Measurements from ENCODE around the gene C2orf15.

C2orf15 gene

GRCh38 chr2:99159594-99159993 lies 18.1 kb downstream of the C2orf15 start:
- H3K4me3 ChIP-seq (ENCODE audit: low read length) = no peak overlapping the region
- TF ChIP-seq, protein P1, sequence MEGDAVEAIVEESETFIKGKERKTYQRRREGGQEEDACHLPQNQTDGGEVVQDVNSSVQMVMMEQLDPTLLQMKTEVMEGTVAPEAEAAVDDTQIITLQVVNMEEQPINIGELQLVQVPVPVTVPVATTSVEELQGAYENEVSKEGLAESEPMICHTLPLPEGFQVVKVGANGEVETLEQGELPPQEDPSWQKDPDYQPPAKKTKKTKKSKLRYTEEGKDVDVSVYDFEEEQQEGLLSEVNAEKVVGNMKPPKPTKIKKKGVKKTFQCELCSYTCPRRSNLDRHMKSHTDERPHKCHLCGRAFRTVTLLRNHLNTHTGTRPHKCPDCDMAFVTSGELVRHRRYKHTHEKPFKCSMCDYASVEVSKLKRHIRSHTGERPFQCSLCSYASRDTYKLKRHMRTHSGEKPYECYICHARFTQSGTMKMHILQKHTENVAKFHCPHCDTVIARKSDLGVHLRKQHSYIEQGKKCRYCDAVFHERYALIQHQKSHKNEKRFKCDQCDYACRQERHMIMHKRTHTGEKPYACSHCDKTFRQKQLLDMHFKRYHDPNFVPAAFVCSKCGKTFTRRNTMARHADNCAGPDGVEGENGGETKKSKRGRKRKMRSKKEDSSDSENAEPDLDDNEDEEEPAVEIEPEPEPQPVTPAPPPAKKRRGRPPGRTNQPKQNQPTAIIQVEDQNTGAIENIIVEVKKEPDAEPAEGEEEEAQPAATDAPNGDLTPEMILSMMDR (IDR thresholded peaks at IDR 0.05; ENCODE audit: insufficient read depth, low read depth, low read length, missing control alignments) = no peak
- DNase-seq (ENCODE audit: low read depth) = peak; percentile 68

DNA sequence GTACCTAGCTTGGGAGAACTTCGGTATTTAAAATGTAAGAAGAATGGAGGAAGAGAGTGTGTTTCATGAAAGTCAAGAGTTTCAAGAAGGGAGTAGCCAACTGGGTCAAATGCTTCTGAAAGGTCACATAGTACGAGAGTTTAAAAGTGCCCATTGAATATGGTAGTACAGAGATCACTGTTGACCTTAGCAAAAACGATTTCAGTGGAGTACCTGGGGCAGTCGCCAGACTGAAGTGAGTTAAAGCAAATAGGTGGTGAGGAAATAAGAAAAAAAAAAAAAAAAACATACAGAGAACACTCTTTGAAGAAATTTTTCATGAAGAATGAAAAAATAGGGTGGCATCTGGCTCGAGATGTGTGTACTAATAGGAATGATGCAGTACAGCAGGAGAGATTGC lies 24.7 kb downstream of the C2orf15 start:
- H3K4me3 ChIP-seq (ENCODE audit: low read length) = no peak overlapping the region
- no peak for DNase-seq (ENCODE audit: low read depth)
- TF ChIP-seq, protein P1 (IDR thresholded peaks at IDR 0.05; ENCODE audit: insufficient read depth, low read depth, low read length, missing control alignments) = no peak

- no peak for DNase-seq (ENCODE audit: low read depth)
- TF ChIP-seq, protein P1 (IDR thresholded peaks at IDR 0.05; ENCODE audit: insufficient read depth, low read depth, low read length, missing control alignments) = no peak
- no peak overlapping the region for H3K4me3 ChIP-seq (ENCODE audit: low read length)
Measured at GRCh38 chr2:99169534-99169933, 28.0 kb downstream of the C2orf15 start.

DNA sequence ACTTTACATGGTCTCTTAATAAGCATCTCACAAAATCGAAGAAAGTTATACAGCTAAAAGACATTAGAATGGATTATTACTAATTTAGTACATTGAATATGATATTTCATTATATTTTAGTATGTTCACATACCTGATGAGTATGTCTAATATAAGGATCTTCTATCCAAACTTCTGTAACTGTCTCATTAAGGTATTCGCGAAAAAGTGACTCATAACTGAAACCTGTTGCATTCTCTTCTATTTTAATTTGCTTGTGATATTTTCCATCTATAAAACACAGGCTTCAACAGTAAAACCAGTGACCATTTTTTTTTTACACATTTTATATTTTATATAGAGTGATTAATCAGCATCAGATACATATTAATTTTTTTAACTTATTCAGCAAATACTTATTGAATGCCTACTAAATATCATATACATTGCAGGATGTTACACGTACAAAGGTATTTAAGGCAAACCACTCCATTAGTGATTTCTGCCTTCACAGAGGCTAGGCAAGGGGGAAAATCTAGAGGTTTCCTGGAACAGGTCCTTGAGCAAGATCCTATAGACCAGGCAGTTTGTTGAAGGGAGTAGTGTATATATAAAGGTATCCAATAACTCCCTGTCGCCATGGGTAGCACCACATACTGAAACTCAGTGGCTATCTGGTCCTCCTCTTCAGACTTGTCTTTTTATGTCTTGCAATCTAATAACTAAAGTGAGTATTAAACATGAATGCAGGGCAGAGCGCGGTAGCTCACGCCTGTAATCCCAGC lies 30.1 kb downstream of the C2orf15 start:
- TF ChIP-seq, protein P1 (IDR thresholded peaks at IDR 0.05; ENCODE audit: insufficient read depth, low read depth, low read length, missing control alignments) = no peak

DNA sequence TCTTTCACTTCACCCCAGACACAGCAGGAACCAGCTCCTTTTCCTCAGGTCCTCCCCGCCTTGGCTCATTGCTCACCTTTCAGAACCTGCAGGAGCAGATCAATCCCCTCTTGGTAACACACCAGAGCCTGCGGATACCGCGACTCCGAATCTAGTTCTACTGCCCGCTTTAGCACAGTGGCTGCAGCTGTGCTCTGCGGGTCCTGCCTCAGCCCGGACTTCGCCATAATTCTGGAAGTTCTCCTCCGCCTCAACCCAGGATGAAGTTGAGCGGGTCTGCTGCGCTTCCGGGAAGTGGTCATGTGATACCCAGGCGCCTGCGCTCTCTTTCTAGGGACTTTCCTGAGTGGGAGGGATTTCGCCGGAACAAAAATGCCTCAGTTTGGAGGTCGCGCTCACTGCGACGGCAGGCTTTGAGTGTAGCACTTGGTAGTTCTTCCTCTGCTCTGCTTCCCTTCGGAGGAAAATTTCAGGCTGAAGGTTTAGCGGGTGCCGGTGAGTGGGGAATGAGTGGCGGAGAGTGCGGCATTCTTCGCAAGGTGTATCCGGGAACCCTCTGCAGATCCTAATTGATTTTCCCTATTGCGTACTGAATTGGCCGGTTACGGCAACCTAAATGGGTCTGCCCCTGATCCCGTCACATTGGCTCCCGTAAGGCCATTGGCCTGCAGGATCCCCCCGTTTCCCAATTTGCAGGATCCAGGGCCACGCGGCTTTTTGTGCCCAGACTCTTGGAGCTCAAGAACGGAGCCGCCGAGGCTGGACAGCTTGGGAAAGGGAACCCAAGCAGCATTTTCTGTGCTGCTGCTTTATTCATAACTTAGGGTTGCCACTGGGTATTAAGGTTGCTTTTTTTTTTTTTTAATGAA lies 39.5 kb downstream of the C2orf15 start, which contains the start of the genes MITD1 and MRPL30:
Gene MITD1, minus strand, starts transcription at position 304 of the 869 bp plus-strand sequence. Its CDS starts 77 bp downstream, at position 227.
Gene MRPL30, plus strand, starts transcription at position 430 of the 869 bp plus-strand sequence. CDS start 5,020 bp downstream, outside the sequence.
- H3K4me3 ChIP-seq (ENCODE audit: low read length) = peak within 1 kb of the TSS; percentile 92
- TF ChIP-seq, protein P1 (IDR thresholded peaks at IDR 0.05; ENCODE audit: insufficient read depth, low read depth, low read length, missing control alignments) = no peak
- peak; percentile 97 for DNase-seq (ENCODE audit: low read depth)

More for the DNA sequence above, 30.1 kb downstream of the C2orf15 start:
- DNase-seq (ENCODE audit: low read depth) = no peak
- no peak overlapping the region for H3K4me3 ChIP-seq (ENCODE audit: low read length)

- H3K4me3 ChIP-seq (ENCODE audit: low read length) = peak overlapping the region; percentile 92
- DNase-seq (ENCODE audit: low read depth) = no peak
Measured at GRCh38 chr2:99181624-99182000, 40.1 kb downstream of the C2orf15 start.

More at GRCh38 chr2:99181624-99182000, 40.1 kb downstream of the C2orf15 start:
- TF ChIP-seq, protein P1 (IDR thresholded peaks at IDR 0.05; ENCODE audit: insufficient read depth, low read depth, low read length, missing control alignments) = no peak
